GM12872 (cell line): ENCODE data around the gene PCDHA4.

Experiments used
- TF ChIP-seq, protein P1 (sequence below): IDR thresholded peaks from 3 replicates; pipeline ENCODE4 v1.5.1; 2011; ENCODE audit warnings: low read depth, mild to moderate bottlenecking, low read length, moderate library complexity; ENCODE audit not compliant: insufficient read depth

The PCDHA4 gene

GRCh38 chr5:140857177-140857986, 50.5 kb downstream of the PCDHA4 start:
- TF ChIP-seq, protein P1, sequence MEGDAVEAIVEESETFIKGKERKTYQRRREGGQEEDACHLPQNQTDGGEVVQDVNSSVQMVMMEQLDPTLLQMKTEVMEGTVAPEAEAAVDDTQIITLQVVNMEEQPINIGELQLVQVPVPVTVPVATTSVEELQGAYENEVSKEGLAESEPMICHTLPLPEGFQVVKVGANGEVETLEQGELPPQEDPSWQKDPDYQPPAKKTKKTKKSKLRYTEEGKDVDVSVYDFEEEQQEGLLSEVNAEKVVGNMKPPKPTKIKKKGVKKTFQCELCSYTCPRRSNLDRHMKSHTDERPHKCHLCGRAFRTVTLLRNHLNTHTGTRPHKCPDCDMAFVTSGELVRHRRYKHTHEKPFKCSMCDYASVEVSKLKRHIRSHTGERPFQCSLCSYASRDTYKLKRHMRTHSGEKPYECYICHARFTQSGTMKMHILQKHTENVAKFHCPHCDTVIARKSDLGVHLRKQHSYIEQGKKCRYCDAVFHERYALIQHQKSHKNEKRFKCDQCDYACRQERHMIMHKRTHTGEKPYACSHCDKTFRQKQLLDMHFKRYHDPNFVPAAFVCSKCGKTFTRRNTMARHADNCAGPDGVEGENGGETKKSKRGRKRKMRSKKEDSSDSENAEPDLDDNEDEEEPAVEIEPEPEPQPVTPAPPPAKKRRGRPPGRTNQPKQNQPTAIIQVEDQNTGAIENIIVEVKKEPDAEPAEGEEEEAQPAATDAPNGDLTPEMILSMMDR: no peak

DNA sequence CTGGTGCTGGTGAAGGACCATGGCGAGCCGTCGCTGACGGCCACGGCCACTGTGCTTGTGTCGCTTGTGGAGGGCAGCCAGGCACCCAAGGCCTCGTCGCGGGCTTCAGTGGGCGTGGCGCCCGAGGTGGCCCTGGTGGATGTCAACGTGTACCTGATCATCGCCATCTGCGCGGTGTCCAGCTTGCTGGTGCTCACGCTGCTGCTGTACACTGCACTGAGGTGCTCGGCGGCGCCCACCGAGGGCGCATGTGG, 51.0 kb downstream of the PCDHA4 start:
- TF ChIP-seq, protein P1: no peak

- TF ChIP-seq, protein P1: no peak
These were observed 55.8 kb downstream of the PCDHA4 start for GRCh38 chr5:140862441-140863295.
